GM19372 (cell line): ENCODE data around the gene ATE1.
"Not testable (repeated sequence)": the region's sequence is repeated elsewhere in the genome, so short reads cannot be mapped to it uniquely, and the experiment has no call there.

Experiments used
- ATAC-seq: cut with Tn5 transposase; IDR thresholded peaks from one replicate; pipeline ENCODE4 v1.9.1; 2021; ENCODE audit warnings: mild to moderate bottlenecking, low read depth, moderate library complexity; ENCODE audit not compliant: unreplicated experiment

Gene ATE1

DNA sequence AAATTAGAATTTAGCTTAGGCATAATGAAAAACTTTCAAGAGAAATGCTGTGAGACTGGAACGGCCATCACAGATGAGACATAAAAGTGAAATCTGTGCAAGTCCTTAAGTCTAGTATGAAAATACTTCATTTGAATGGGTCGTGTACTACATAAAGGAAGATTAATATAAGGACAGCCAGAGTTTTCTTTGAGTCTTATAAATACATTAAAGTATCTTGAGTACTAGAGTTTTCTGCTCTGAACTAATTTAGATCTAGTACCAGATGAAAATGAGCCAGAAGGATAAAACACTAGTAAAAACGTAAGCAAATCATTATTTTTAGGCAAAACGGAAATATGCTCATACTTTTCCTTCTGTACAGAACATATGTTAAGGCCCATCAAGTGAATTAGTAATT lies 93.1 kb downstream of the ATE1 start:
- no peak for ATAC-seq

DNA sequence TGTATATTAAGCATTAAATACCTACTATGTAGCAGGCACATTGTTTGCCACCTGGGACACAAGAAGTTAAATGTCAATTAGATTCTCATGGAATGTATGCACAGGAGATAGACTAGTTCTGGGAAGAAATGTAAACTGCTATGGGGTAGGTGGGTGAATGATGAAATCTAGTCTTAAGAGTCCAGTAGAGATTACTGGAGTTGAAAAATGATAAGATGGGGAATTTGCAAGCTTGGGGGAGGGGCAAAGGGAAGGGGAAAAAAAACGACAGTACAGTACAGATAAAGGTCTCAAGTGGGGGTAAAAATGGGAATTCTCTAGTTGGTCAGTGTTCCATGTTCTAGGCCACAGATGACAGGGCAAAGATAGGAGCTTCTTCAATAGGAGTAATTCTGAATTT lies 94.4 kb downstream of the ATE1 start:
- no peak for ATAC-seq

DNA sequence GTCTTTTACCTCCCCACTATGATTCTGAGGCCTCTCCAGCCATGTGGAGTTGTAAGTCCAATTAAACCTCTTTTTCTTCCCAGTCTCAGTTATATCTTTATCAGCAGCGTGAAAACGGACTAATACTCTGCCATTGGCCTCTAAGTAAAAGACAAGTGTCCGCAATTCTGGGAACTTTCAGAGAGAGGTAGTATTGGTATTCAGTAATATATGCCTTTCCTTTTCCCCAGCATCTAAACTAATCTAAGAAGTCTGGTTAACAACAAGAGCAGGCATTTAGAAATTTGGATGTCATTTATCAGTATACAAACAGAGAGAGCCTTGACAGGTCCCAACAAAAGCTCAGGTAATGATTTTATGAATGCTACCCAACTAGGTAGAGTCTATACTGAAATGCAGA lies 95.2 kb downstream of the ATE1 start:
- no peak for ATAC-seq

DNA sequence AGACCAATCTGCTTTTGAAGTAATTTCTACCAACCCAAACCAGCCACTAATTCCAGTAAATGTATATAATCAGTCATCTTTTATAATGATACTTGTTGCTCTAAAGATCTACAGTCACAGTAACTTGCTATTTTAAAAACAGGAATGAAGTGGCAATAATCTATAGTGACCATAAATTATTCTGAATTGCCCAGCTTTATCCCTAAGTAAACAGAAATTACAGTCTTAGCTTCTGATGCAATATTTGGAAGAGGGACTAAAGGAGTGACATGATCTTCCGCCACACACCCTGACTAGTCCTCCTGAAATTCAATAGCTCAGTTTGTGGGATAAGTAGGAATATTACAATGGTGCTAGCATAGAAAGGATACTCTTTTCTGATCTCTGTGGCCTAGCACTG lies 96.1 kb downstream of the ATE1 start:
- no peak for ATAC-seq

DNA sequence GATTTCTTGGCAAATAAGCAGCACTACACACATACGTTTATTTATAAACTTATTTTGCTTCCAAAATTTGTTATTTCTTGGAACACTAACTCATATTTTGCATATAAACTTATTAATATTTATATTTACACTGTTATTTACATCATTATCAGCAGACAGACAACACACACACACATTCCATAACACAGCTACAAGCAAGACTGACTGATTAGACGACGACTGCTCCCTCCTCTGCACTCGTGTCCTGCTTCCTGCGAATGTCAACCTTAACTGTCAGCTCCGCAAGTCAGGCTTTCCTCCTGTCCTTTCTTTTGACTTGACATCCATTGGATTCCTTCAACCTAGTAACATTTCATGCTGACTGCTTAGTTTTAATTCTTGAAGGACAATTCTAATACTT lies 96.6 kb downstream of the ATE1 start:
- no peak for ATAC-seq

DNA sequence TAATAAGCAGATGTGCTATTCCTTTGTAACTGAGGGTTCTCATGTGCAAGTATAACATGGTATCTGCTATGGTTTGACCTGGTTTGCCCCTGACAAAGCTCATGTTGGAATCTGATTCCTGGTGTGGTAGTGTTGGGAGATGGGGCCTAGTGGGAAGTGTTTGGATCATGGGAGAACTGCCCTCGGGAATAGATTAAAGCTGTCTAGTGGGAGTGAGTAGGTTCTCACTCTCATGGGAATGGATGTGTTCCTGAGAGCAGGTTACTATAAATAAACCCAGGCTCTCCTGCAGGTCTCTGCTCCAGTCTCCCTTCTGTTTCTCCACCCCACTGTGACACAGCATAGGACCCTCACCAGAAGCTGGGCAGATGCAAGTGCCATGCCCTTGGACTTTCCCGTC lies 97.7 kb downstream of the ATE1 start:
- ATAC-seq: no peak

DNA sequence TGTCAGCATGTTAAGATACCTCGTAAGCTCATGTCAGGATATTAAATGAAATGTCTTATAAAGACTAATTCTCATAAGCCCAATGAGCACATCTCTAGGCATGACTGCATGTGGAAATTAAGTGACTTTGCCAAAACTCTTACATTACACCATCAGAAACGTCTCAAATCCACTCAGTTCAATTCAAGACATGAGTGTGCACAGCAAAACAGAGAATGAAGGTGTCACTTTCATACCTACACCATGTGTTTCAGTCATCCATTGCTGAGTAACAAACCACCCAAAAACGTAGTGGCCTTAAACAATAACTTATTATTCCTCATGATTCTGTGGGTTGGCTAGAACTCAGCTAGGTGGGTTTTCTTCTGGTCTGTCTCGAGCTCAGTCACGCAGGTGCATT lies 99.8 kb downstream of the ATE1 start:
- no peak for ATAC-seq

DNA sequence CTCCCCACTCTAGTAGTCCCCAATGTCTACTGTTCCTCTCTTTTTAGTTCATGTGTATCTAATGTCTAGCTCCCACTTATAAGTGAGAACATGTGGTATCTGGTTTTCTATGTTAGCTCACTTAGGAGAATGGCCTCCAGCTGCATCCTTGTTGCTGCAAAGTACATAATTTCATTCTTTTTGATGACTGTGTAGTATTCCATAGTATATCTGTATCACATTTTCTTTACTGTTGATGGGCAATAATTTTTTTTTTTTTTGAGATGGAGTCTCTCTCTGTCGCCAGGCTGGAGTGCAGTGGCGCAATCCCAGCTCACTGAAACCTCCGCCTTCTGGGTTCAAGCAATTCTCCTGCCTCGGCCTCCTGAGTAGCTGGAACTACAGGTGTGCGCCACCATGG lies 101.1 kb downstream of the ATE1 start:
- ATAC-seq: not testable (repeated sequence)

DNA sequence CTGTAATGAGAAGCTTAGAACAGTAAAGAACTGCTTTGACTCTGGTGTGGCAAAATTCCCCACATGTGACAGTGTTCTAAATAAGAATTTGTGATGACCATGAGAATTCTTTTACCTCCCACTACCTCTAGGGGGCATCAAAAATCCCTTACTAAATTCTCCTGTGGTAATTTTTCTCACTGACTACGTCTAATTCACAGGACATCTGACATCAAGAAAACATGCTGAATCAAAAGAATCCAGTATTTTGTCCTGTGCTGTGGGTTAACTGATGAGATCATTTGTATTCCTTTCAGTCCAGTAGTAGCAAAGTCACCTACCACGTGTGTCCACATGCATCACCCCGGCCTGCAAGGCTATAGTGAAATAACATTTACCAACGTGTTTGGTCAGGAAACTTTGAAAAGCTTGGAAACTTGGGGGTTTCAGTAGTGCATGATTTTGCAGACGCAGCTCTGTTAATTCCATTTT lies 103.8 kb downstream of the ATE1 start:
- peak; percentile 73 for ATAC-seq

DNA sequence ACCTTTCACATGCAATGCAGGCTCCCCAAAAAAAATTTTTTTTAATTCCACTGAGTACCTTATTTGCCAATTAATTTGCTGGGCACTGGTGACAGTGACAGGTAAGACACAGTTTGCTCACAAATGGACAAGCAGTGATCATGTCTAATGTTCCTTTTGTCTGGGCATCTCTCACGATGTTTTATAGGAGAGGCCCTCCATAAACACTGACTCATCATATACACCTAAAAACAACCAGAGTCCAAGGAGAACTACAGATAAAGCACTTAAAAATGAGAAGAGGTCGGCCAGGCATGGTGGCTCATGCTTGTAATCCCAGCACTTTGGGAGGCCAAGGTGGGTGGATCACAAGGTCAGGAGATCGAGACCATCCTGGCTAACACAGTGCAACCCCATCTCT lies 105.1 kb downstream of the ATE1 start:
- no peak for ATAC-seq

DNA sequence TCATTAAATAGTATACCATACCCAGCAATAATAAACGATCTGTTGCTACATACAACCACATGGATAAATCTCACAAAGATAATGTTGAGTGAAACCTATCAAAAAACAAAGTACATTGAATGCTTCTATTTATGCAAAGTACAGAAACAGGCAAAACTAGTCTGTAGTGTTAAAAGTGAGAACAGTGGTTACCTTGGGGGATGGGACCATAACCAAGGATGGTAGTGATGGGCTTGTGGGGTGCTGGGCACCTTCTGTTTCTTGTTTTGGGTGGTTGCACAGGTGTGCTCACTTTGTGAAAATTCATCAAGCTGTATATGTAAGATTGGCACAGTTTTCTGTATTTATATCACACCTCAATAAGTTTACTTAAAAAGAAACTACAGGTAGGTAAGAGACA lies 105.7 kb downstream of the ATE1 start:
- ATAC-seq: no peak

DNA sequence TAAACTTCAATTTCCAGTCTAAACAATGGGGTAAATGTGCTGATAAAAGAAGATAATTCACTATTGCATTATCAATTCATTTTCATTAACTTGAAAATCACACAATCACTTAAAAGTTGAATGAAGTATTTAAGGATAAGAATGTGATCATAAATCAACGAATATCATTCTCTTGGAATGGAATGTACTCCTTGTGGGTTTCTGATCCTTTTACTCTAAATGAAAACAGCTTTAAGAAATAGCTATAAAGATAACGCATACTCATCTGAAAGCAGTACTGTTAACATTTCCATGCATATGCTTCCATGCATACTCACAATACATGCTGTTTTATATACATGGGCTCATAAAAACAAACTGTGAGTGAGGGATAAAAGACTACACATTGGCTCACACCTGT lies 108.8 kb downstream of the ATE1 start:
- no peak for ATAC-seq

DNA sequence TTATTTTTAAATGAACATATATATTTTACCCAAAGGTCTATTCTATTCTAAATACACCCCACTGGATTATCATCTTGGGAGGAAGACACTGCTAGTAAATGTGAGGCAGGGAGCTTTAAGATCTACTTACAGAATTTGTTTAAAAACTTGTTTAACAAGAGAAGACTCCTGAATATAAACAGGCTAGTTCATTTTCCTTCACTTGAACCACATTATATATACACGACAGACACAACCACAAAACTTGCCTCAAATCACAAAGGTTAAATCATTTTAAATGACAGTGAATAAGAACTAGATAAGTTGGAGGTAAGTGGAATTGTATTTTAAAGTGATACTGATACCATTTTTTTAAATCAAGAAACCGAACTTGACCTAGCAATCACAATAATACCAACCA lies 109.2 kb downstream of the ATE1 start:
- ATAC-seq: no peak

DNA sequence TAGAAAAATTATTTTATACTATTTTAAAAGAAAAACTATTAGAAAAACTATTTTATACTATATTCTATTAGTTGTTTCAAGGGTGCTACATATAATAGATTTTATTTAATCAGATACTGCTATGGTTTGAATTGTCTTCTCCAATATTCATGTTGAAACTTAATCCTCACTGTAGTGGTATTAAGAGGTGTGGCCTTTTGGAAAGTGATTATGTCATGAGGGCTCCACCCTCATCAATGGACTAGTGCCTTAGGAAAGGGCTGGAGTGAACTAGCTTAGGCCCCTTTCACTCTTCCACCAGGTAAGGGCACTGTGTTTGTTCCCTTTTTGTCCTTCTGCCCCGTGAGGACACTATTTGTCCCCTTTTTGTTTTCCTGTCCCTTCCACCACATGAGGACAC lies 111.6 kb downstream of the ATE1 start:
- no peak for ATAC-seq

DNA sequence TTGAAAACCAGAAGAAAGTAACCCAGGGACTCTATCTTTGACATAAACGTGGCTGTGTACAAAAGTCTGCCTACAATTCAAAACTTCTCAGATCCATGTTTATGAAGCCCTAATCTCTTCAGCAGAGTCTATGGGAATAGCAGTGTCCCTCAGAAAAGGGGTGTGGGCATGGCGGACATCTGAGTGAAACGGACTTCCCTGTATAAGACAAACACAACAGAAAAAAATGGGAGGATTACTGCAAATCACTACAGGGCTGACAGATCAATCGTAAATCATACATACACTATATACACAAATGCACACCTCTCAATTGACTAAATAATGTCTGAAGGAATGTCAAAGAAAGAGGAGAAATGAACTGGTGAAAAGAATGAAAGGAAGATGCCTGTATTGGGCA lies 114.0 kb downstream of the ATE1 start:
- no peak for ATAC-seq

DNA sequence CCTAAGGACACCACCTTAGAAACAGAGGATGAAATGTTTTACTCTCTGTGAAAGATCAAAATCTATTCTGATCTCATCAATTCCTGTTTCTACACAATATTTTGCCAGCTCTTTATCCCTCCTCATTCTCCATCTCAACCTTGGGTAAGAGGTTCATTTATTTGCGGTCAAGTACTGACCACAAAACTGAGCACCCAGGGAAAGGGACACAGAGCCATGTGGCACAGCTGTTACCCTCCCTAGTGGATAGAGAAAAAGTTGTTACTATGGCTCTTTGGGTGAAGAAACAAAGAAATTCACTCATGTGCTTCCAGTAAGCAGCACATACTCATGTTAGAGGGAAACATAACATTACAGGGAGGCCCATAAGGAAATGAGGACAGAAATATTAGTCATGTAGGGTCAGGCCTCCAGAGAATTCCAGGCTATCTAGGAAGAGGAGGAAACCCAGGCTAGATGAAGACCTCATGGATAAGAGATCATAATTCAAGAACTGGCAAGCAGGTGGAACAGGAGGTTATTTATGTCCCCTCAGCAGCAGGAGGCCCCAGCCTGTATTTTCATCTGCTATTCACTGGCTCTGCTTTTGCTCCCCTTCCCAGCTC lies 114.5 kb downstream of the ATE1 start:
- no peak for ATAC-seq

DNA sequence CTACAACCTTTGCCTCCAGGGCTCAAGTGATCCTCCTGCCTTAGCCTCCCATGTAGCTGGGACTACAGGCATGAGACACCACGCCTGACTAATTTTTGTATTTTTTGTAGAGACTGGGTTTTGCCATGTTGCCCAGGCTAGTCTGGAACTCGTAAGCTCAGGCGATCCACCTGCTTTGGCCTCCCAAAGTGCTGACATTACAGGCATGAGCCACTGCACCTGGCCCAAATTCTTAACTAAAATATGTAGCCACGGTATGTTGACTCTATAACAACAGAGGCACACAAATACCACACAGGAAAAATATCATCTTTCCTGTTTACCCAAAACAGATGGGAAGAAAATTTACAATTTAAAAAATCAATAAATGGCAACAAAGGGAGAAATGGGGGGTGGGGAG lies 115.8 kb downstream of the ATE1 start:
- ATAC-seq: no peak

DNA sequence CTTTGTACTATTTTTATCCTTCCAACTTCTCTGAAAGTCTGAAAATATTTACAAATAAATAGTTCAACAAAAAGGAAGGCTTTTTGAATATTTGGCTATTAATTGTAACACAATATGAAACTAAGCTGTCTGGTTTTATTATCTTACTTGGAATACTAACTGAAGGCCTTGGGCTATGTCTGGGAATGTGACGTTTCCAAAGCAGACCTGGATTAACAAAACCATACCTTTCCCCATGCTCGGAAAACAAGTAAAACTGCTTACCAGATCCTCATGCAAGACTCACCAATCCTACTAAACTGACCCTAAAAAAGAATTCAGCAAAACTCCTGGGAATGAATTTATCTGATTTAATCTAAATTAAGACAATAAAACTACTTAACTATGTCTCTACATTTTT lies 116.4 kb downstream of the ATE1 start:
- no peak for ATAC-seq

DNA sequence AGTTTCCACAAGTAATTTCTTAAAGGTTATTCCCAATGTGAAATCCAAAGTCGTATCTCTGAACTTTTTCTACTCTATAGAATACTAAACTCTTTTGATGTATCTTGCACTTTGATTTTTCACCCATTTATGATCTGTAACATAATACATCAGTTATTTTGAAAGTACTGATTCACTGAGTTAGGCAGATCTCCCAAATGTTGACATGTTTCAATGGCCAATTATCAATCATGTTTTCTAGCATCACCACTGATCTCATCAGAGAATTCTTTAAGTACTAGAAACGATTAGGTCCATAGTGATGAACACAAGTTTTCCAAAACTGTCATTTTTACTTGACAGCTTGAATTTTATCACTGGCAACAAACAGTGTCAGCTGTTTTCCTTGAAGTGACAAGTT lies 119.0 kb downstream of the ATE1 start:
- ATAC-seq: no peak

DNA sequence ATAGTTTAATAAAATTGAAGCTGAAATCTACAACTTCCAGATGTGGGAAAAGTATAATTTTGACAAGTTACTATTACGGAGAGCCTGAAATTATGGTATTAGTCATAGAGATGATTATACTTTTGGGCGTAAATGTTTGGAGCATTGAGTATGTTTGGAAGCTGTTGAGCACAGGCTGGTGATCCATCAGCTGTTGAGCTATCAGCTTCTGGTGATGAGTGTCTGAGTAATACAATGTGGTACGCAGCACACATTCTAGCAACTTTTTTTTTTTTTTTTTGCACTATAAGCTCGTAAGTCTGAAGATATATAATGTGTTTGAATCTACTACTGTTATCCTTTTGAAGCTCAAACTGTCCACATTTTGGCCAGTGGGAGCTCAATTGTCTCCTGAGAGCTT lies 123.4 kb downstream of the ATE1 start:
- ATAC-seq: no peak

DNA sequence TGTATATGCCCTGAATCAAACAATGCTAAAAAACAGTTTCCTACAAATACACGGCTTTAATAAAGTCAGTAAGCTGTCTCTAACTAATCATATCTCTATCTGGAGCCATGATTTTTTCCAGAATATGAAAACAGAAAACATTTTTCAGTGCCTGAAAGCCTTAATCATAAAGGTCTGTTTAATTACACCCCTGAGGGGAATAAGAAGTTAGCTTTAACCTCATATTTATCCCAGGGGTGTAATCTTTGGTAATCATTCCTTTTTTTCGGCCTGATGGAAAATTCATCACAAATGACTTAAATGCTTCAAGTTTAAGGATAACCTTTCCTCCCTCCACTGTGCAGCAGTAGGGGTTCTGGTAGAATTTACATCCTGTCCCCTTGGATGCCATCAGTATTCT lies 124.2 kb downstream of the ATE1 start:
- ATAC-seq: no peak

DNA sequence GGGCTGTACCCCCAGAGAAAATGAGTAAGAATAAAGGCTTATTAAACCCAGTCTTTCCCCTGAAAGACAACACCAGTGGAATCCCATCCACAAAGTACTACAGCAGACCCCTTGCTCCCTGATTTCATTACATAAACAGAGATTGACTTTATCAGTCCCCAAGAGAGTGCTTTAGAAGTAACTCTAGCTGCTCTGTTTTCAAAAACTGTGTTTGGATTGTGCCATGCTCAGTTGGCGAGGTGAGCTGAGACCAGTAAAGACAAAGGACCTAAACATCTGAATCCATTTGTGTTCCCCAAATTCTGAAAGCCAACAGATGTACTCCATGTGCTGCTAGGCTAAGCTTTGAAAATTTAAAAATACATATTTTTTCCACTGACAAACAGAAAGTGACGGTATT lies 127.0 kb downstream of the ATE1 start:
- no peak for ATAC-seq

DNA sequence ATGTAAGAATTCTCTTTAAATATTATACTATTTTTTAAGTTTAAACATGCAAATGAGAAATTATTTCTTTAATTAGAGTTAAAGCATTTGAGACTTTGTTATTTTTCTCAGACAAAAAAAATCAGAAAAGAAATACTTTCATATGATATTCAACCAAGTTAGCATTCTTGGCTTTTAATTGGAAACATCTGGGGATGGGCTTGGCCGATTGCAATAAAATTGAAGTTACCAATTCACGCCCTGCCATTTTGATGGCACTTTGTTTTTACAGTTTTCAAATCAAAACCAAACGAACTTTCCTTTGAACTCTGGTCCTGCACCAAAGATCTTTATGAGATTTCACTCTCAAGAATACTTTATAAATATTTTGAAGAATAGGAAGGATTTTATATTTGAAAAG lies 127.7 kb downstream of the ATE1 start:
- no peak for ATAC-seq
